Muscle layer of colon (tissue), 2 donors: Measurements from ENCODE around the gene TTC14.

Experiments used
- H3K27ac ChIP-seq: one replicate; pipeline ENCODE4 v1.7.0; 2013; ENCODE audit warnings: low read depth, mild to moderate bottlenecking, low read length, moderate library complexity
- H3K27me3 ChIP-seq, 2 donors: one replicate each; pipeline ENCODE4 v1.7.0; 2013; ENCODE audit warnings: low read length in 2 of 2, mild to moderate bottlenecking in 2 of 2; ENCODE audit not compliant: insufficient read depth in 2 of 2, control insufficient read depth in 1 of 2
- H3K36me3 ChIP-seq: one replicate; pipeline ENCODE4 v1.7.0; 2013; ENCODE audit warnings: mild to moderate bottlenecking, low read length; ENCODE audit not compliant: insufficient read depth
- H3K4me1 ChIP-seq: one replicate; pipeline ENCODE4 v1.7.0; 2013; ENCODE audit warnings: mild to moderate bottlenecking, low read length; ENCODE audit not compliant: insufficient read depth
- H3K4me3 ChIP-seq, 2 donors: one replicate each; pipeline ENCODE4 v1.7.0; 2013; ENCODE audit warnings: low read length in 2 of 2, low read depth in 1 of 2, mild to moderate bottlenecking in 1 of 2, moderate library complexity in 1 of 2
- H3K9ac ChIP-seq: one replicate; pipeline ENCODE4 v1.7.0; 2013; ENCODE audit warnings: low read length
- H3K9me3 ChIP-seq: one replicate; pipeline ENCODE4 v1.7.0; 2013; ENCODE audit warnings: mild to moderate bottlenecking, low read length
- donor health status: abdominal sarcoma.
- donor health status: Adenocarcinoma of cecum.

TTC14 gene

DNA sequence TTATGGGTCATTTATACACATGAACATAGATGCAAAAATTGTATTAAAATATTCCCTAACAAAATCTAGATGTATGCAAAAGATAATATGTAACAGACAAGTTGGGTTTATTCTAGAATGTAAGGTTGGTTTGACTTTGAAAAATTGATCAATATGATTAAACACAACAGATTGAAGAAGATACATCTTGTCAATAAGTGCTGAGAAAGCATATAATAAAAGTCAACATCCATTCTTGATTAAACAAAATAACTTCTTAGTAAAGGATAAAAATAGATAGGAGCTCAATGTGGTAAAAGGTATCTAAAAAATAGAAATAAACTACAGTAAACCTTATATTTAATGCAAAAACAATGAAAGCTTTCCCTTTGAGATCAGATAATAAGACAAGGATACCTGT is 39.0 kb downstream of the TTC14 start:
- no peaks in the 10 kb centered on the region for H3K4me1 ChIP-seq
- H3K9ac ChIP-seq = no peak overlapping the region
- no peaks in the 10 kb centered on the region for H3K36me3 ChIP-seq
- no peak overlapping the region for H3K4me3 ChIP-seq
- no peaks in the 10 kb centered on the region for H3K9me3 ChIP-seq
- no peak overlapping the region for H3K27ac ChIP-seq
- H3K27me3 ChIP-seq = no peaks in the 10 kb centered on the region

DNA sequence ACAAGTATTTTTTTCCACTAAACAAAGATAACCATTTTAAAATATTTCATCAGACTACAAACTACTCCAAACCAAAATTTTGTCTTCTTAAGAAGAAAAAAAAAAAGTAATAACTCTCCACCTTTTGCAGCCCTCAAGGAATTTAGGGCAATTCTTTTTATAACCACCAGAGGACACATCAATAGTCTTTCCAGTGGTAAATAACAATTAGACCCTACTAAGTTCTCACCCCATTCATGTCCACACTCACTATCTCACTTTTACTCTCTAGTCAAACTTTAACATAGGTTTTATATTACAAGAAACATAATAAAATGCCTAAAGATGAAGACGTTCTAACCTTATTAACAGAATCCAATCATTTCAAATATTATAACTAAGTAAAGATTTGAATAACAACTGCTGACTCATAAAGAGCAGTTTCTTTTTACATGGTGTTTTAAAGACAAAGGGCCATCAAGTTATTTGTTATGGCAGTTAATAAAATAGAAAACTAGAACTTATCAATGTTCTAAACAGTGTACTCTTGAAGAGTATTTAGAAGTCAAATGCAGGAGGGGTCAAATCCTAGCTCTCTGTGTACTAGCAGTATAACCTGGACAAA is 44.3 kb downstream of the TTC14 start:
- Histone ChIP-seq H3K27me3 (no peaks in the 10 kb centered on the region), H3K27ac (no peak overlapping the region), H3K9me3 (no peaks in the 10 kb centered on the region), H3K4me1 (no peaks in the 10 kb centered on the region), H3K4me3 (no peak overlapping the region), H3K36me3 (no peaks in the 10 kb centered on the region), H3K9ac (no peak overlapping the region)

DNA sequence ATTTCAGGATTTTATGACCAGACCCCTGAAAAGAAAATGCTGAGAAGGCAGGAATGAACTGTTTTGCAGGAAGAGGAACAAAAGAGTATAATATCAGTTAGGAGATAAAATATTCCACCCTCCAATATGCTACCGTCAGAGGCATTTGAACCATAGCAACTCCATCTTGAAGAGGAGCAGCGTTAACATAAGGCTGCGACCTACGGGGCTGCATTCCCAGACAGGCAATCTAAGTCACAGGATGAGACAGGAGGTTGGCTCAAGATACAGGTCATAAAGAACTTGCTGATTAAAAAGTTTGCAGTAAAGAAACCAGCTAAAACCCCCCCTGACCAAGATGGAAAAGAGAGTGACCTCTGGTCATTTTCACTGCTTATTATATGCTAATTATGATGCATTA is 54.4 kb downstream of the TTC14 start:
- no peaks in the 10 kb centered on the region for H3K27me3 ChIP-seq
- no peaks in the 10 kb centered on the region for H3K9me3 ChIP-seq
- H3K4me1 ChIP-seq = no peaks in the 10 kb centered on the region
- H3K27ac ChIP-seq = no peak overlapping the region
- no peaks in the 10 kb centered on the region for H3K36me3 ChIP-seq
- H3K4me3 ChIP-seq = no peak overlapping the region
- H3K9ac ChIP-seq = no peak overlapping the region

DNA sequence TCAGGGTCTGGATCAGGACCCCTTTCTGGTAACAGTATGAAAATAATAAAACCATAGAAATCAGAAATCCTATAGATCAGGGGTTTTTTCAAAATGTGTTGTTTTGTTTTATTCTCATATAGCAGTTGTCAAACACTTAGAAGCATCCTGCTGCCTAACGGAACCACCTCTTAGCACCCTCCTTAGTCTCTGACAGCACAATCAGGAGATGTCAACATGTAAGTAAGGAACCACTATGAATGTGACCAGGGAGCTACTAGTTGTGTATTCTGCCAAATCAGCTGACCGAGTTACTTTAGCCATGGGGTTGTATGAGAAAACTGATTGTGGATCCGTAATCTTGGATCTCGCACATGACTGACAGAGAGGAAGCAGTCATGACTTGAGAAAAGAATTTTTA is 55.1 kb downstream of the TTC14 start:
- no peaks in the 10 kb centered on the region for H3K27me3 ChIP-seq
- no peaks in the 10 kb centered on the region for H3K4me1 ChIP-seq
- no peak overlapping the region for H3K9ac ChIP-seq
- H3K36me3 ChIP-seq = no peaks in the 10 kb centered on the region
- H3K9me3 ChIP-seq = no peaks in the 10 kb centered on the region
- no peak overlapping the region for H3K4me3 ChIP-seq
- no peak overlapping the region for H3K27ac ChIP-seq
